Effector memory CD4-positive, alpha-beta T cell (primary cell): ENCODE measurements around the gene SCGB1C2.

Source experiments
- DNase-seq, 3 donors: peaks; one replicate each; pipeline ENCODE4 v3.0.0-alpha.2; 2020
- H3K27ac ChIP-seq: 2 replicates; pipeline ENCODE4 v1.7.0; 2013; ENCODE audit warnings: mild to moderate bottlenecking, low read length, moderate library complexity; ENCODE audit not compliant: insufficient read depth, poor library complexity, severe bottlenecking
- H3K27me3 ChIP-seq: replicated peaks from 2 replicates; pipeline ENCODE4 v1.7.0; 2013; ENCODE audit warnings: mild to moderate bottlenecking, low read length; ENCODE audit not compliant: insufficient read depth, control insufficient read depth, poor library complexity, severe bottlenecking
- H3K36me3 ChIP-seq: 2 replicates; pipeline ENCODE4 v1.7.0; 2013; ENCODE audit warnings: mild to moderate bottlenecking, low read length, moderate library complexity; ENCODE audit not compliant: control insufficient read depth, insufficient read depth
- H3K4me1 ChIP-seq: 2 replicates; pipeline ENCODE4 v1.7.0; 2013; ENCODE audit warnings: low read length, mild to moderate bottlenecking; ENCODE audit not compliant: control insufficient read depth, insufficient read depth, poor library complexity, severe bottlenecking
- H3K4me3 ChIP-seq: 2 replicates; pipeline ENCODE4 v1.7.0; 2013; ENCODE audit warnings: low read length, low read depth, mild to moderate bottlenecking; ENCODE audit not compliant: insufficient read depth, poor library complexity, severe bottlenecking
- H3K9me3 ChIP-seq: 2 replicates; pipeline ENCODE4 v1.7.0; 2013; ENCODE audit warnings: mild to moderate bottlenecking, low read length, moderate library complexity; ENCODE audit not compliant: control insufficient read depth

The SCGB1C2 gene

DNA sequence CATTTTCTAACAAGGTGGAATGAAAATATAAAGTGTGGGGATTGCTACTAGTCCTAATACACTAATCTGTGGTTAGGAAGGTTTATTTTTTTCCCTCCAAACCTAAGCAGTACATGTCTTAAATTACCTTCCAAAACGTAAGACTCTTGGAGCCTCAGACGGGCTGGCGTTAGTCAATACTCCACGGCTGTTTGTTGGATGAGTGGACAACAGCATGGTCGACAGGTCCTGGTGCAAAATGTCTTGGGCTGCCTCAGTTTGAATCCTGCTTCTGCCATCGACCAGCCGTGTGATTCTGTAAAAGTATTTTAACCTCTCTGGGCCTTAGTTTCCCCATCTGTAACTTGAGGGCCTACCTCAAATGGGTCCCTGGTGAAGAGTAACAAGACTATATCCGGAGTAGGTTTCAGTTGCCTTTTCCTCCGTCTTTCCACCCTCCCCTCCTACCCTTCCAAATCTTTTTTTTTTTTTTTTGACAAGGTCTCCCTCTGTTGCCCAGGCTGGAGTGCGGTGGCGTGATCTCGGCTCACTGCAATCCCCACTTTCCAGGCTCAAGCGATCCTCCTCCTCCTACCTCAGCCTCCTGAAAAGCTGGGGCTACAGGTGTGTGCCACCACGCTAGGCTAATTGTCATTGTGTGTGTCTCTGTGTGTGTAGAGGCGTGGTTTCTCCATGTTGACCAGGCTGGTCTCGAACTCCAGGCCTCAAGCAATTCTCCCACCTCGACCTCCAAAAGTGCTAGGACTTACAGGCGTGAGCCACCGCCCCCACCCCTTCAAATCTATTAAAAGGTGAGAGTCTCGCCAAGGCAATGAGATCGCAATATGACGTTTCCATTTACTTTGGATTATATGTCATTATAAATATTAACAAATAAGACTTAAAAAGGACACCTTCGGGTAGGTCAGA is 5.8 kb downstream of the SCGB1C2 start:
- no peak overlapping the region for H3K4me3 ChIP-seq
- H3K27me3 ChIP-seq: no peaks in the 10 kb centered on the region
- no peaks in the 10 kb centered on the region for H3K4me1 ChIP-seq
- H3K9me3 ChIP-seq: no peaks in the 10 kb centered on the region
- no peak for DNase-seq
- no peaks in the 10 kb centered on the region for H3K36me3 ChIP-seq
- no peak overlapping the region for H3K27ac ChIP-seq

DNA sequence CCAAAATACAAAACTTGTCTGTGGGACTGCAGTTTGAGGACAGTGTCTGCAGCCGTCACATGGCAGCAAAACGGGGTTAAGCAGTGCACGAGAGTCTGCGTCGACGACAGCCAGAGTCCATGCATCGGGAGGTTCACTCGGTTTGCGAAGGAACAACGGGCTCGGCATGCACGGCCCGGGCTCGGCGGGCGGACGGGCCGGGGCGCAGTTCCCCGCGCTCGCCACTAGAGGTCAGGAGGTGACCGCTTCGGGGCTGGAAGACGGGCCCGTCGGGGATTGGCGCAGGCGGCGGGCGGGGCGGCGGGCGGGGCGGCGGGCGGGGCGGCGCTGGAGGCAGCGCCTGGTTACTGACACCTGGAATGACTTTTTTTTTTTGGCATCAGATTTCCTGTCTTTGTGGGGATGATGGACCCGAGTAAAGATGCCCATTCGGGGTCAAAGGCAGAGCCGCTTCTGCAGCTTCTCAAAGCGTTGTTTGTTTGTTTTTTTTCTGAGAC is 6.5 kb downstream of the SCGB1C2 start:
- Histone ChIP-seq H3K27me3 (no peaks in the 10 kb centered on the region), H3K9me3 (no peaks in the 10 kb centered on the region), H3K4me3 (no peak overlapping the region), H3K36me3 (no peaks in the 10 kb centered on the region), H3K27ac (no peak overlapping the region), H3K4me1 (no peaks in the 10 kb centered on the region)
- DNase-seq: peak; percentile 68 to 71 (median 70)

DNA sequence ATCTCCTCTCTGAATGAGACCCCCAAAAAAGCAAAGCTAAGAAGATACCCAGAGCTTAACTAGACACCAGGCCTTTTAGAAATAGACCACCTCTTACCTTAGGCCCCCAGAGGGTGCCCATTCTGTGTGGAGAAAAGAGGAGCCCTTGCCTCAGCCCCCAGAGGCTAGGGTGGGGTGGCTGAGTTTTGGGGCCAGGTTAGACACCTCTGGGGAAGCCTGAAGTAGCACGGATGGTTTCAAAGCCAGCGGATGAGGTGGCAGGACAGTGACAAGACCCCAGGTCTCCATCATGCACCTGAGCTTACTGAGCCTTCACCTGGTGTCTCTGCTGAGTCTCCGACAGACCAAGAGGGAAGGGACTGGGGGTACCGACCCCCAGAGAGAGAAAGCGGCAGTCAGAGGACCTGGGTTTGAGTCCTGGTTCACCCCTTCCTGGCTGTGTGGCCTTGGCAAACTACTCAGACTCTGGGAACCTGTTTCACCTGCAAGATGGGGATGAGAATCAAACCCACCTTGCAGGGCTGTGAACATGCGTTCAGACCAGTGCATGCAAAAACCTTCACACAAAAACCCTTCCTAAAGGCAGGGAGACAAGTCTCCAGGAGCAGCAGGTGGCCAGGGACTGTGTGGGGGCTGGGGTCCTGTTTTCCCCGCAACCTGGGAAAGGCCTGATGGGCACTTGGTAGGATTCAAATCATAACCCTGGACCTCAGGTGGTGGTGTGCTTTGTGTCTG is 7.7 kb downstream of the SCGB1C2 start:
- Histone ChIP-seq H3K36me3 (no peaks in the 10 kb centered on the region), H3K27me3 (no peaks in the 10 kb centered on the region), H3K27ac (no peak overlapping the region), H3K9me3 (no peaks in the 10 kb centered on the region), H3K4me1 (no peaks in the 10 kb centered on the region), H3K4me3 (no peak overlapping the region)
- DNase-seq: no peak

DNA sequence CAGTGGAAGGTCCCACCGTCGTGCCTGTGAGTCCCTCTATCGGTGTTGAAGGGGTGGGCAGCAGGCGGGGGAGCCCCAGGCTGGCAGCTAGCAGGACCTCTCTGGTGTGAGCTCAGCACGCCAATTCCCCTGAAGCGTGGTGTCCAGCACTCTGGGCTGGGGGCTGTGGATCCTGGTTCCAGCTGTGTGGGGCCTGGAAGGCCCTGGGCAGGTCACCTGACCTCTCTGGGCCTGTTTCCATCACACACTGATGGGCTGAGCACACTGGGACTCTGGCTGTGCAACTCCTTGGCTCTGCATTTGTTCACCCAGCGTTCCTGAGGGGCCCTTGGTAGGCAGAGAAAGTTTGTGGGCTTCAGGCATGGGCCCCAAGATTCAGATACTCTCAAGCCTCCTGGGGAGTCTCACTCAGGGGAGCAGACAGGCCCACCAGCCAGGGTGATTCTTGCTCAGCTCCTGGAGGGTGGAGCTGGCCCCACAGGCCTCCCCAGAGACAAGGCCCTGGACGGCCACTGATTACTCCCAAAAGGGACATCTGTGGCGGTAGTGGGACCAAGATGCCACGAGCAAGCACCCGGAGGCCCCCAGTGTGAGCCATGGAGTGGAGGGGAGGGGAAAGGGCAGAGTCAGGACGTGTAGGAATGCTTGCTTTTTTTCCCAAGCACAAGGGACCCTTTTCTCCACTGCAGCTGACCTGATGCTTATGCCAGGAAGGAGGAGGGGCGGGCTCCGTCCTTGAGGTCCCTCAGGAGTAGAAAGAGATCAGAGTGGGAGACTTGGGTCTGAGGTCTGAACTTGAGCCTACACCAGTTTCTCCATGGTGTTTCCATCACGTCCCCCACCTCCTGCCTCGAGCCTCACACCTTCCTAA is 8.5 kb downstream of the SCGB1C2 start:
- H3K4me3 ChIP-seq: no peak overlapping the region
- no peak overlapping the region for H3K27ac ChIP-seq
- no peaks in the 10 kb centered on the region for H3K4me1 ChIP-seq
- no peak for DNase-seq
- no peaks in the 10 kb centered on the region for H3K36me3 ChIP-seq
- no peaks in the 10 kb centered on the region for H3K27me3 ChIP-seq
- H3K9me3 ChIP-seq: no peaks in the 10 kb centered on the region

DNA sequence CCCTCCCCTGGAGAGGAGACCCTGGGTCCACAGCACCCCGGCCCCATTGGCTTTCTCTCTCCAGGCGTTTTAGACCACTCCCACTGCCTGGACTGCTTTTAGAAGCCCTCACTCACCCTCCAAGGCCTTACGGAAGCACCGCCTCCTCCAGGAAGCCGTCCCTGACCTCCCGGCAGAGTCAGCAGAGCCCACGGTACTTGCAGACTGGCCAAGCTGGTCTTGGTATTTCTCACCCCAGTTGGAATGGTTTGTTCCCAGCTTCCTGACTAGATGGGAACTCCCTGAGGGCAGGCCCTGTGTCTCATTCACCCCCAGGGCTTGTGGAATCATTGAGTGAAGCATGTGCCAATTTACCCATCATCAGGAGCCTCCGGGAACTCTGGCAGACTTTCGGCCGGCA is 9.2 kb downstream of the SCGB1C2 start:
- Histone ChIP-seq H3K27ac (no peak overlapping the region), H3K4me3 (no peak overlapping the region), H3K27me3 (no peaks in the 10 kb centered on the region), H3K36me3 (no peaks in the 10 kb centered on the region), H3K9me3 (no peaks in the 10 kb centered on the region), H3K4me1 (no peaks in the 10 kb centered on the region)
- no peak for DNase-seq

DNA sequence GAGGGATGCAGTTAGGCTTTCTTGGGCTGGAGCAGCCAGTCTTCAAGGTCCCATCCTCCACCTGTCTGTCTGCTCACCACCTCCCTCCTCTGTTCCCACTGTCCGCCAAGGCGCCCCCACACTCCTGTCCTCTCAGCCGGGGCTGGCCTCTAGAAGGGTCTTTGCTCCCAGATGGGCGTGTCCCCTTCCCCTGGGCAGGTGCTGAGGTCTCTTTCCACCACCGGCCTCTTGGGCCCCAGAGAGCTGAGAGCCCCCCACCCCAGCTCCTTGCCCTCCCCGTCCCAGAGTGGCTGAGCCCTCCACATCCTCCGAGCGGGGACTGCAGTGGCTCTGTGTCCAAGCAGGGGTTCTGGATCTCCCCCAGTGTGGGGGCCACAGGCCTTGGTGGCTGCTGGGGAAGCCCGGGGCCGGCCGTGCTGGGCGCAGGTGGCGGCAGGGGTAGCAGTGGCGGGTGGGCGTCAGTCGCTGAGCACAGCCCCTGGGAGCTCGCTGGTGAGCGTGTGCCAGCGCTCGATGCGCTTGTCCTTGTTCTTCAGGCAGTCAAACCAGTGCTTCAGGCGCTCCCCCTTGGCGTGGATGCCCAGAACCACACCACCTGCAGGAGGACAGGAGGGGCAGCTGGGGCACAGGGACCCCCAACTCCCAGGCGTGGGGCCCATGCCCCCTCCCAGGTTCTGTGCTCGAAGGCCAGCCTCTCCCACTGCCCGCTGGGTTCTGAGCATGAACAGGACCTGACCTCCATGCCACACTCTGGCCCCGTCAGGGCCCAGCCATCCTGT is 9.8 kb downstream of the SCGB1C2 start:
- Histone ChIP-seq H3K36me3 (no peaks in the 10 kb centered on the region), H3K27ac (no peak overlapping the region), H3K9me3 (no peaks in the 10 kb centered on the region), H3K4me3 (no peak overlapping the region), H3K27me3 (no peaks in the 10 kb centered on the region), H3K4me1 (no peaks in the 10 kb centered on the region)
- no peak for DNase-seq

DNA sequence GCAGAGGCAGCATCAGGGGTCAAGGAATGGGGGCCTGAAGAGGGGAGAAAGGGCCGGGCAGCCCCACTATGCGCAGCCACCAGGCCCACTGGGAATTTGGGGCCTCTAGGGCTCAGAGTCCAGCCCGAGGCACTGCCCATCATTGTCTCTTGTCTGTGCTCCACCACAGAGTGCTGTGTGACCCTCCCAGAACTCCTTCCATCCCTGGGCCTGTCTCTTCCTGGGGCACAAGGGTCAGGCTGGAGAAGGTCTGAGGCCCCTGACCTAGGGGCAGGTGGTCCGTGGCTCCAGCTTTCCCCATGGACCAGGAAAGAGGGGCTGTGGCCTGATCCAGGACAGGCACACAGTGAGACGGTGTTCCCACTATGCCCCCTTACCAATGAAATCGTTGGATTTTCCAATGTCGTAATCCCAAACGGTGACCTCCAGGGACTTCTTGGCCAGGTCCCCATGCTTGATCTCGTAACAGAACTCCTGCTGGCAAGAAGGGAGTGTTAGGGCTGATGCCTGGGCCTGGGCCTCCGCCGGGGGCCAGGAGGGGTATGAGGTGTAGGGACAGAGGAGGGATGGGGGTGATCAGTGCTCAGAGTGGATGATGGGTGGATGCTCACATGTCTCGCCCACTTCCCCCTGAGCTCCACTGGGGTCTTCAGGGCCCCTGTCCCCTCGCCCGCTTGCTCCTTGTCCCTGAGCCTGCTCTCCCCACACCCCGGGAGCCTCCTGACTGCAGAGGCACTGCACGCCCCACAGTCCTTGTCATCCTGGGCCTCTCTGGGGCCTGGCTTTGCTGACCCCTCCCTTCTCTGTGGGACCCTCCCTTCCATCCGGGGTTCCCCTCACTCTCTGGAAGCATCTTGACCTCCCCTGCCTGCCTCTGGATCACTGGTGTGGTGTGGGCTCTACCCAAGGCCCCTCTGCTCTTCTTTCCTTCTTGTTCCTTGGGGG is 10.7 kb downstream of the SCGB1C2 start:
- no peak for DNase-seq
- H3K4me1 ChIP-seq: no peaks in the 10 kb centered on the region
- H3K27ac ChIP-seq: no peak overlapping the region
- no peaks in the 10 kb centered on the region for H3K9me3 ChIP-seq
- H3K4me3 ChIP-seq: no peak overlapping the region
- no peaks in the 10 kb centered on the region for H3K27me3 ChIP-seq
- H3K36me3 ChIP-seq: no peaks in the 10 kb centered on the region

DNA sequence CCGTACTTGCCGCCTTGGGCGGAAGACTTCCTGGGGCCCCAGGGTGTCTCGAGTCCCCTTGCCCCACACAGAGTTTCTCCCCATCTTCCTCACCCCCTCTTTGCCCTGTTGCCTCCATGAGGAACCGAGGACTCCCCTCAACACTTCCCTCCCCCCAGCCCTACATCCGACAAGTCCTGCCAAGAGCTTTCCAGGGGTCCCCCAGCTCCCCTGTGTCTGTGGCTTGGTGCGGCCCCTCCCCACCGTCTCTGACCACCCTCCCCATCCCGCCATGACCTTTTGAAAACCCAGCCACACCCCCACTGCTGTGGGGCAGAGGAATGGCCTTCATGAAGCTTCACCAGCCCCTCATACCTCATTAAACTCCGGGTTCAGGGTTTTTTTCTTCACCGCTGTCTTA is 11.4 kb downstream of the SCGB1C2 start:
- no peak overlapping the region for H3K4me3 ChIP-seq
- no peaks in the 10 kb centered on the region for H3K36me3 ChIP-seq
- H3K4me1 ChIP-seq: no peaks in the 10 kb centered on the region
- DNase-seq: no peak
- H3K27me3 ChIP-seq: no peaks in the 10 kb centered on the region
- H3K27ac ChIP-seq: no peak overlapping the region
- no peaks in the 10 kb centered on the region for H3K9me3 ChIP-seq
